ENCODE data around the gene PCSK5. TPM values are rescaled to one million over a fixed set of nuclear protein-coding genes. Genes with fewer than 3 reads are reported as not detected.

PCSK5 gene
- total RNA-seq, 1 experiment from 2014 or later: 0.17 TPM

DNA sequence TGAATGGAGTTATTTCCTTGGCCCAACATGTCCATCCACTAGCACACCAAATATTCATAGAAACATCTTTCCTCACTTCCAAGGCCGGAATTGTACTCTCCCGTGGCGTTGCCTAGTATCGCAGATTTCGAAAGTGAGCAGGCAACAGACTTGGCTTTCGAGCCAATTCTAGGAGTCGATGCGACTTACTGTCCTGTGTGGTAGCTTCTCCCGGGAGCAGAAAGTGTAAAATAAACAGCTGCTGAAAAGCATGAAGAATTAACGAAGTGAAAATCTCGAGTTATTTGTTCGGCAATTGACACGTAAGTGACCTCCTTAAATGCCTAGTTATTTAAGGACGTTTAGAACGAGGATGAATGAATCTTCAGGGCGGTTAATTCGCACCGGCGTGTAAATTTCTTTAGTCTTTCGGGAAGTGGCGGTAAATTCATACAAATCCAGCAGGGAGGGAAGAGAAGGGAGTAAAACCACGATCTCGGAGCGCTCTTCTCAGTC is 449 bp upstream of the PCSK5 start:
- DNase-seq (ENCODE audit: low spot score): peak; percentile 41
- TF ChIP-seq, protein P1, sequence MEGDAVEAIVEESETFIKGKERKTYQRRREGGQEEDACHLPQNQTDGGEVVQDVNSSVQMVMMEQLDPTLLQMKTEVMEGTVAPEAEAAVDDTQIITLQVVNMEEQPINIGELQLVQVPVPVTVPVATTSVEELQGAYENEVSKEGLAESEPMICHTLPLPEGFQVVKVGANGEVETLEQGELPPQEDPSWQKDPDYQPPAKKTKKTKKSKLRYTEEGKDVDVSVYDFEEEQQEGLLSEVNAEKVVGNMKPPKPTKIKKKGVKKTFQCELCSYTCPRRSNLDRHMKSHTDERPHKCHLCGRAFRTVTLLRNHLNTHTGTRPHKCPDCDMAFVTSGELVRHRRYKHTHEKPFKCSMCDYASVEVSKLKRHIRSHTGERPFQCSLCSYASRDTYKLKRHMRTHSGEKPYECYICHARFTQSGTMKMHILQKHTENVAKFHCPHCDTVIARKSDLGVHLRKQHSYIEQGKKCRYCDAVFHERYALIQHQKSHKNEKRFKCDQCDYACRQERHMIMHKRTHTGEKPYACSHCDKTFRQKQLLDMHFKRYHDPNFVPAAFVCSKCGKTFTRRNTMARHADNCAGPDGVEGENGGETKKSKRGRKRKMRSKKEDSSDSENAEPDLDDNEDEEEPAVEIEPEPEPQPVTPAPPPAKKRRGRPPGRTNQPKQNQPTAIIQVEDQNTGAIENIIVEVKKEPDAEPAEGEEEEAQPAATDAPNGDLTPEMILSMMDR (conservative IDR thresholded peaks at IDR 0.05; ENCODE audit: low read depth, low read length): no peak
- no peak for TF ChIP-seq EZH2 (IDR thresholded peaks at IDR 0.05; ENCODE audit: borderline replicate concordance, low read depth, low read length, poor library complexity, severe bottlenecking)
- no TSS peak for BruUV-seq (replicated peaks)
- Histone ChIP-seq H3K9me3 (ENCODE audit: low read depth, low read length, poor library complexity, severe bottlenecking) (no peaks in the 10 kb centered on the region), H3K27ac (ENCODE audit: low read depth, low read length, poor library complexity, severe bottlenecking) (no peak overlapping the region), H3K4me3 (ENCODE audit: low read depth, low read length, poor library complexity, severe bottlenecking) (peak overlapping the region; percentile 48), H3K4me1 (ENCODE audit: insufficient read depth, low read length, poor library complexity, severe bottlenecking) (no peaks in the 10 kb centered on the region), H3K36me3 (ENCODE audit: insufficient read depth, low read length, poor library complexity, severe bottlenecking) (no peaks in the 10 kb centered on the region), H3K27me3 (replicated peaks; ENCODE audit: insufficient read depth, low read depth, low read length, poor library complexity) (peaks cover 73% of the 10 kb centered on the region)
- ChIA-PET CTCF (no interaction called here), POLR2A (ENCODE audit: low non-redundant PET) (interaction anchor here (0.6 kb wide), 1 partner anchor 1515 kb away, joined by 3 read pairs; no protein-coding TSS in a partner anchor)
- intact Hi-C loops (cut with micrococcal nuclease; ENCODE audit: unreplicated experiment): loop anchor here (10.0 kb wide), 1 partner anchor 415 kb away; no protein-coding TSS in a partner anchor

DNA sequence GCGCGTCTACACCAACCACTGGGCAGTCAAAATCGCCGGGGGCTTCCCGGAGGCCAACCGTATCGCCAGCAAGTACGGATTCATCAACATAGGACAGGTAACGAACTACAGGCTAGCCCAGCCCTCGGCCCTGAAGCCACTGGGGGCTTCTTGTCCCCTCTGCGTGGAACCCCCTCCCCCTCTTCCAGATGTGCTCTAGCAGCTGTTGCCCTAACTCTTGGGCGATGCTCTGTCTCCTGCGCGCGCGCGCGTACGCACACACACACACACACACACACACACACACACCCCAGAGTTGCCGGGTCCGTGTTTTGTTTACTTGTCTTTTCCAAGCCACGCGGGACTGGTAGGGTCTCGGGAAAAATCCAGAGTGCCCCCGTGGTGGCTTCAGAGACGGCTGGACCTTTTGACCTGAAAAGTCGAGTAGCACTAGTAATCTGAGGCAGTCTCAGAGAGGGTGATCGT is 836 bp downstream of the PCSK5 start:
- no peak overlapping the region for H3K27ac ChIP-seq (ENCODE audit: low read depth, low read length, poor library complexity, severe bottlenecking)
- peak overlapping the region; percentile 48 for H3K4me3 ChIP-seq (ENCODE audit: low read depth, low read length, poor library complexity, severe bottlenecking)
- H3K36me3 ChIP-seq (ENCODE audit: insufficient read depth, low read length, poor library complexity, severe bottlenecking): no peaks in the 10 kb centered on the region
- no peaks in the 10 kb centered on the region for H3K4me1 ChIP-seq (ENCODE audit: insufficient read depth, low read length, poor library complexity, severe bottlenecking)
- peaks cover 85% of the 10 kb centered on the region for H3K27me3 ChIP-seq (replicated peaks; ENCODE audit: insufficient read depth, low read depth, low read length, poor library complexity)
- peak; percentile 45 for TF ChIP-seq EZH2 (IDR thresholded peaks at IDR 0.05; ENCODE audit: borderline replicate concordance, low read depth, low read length, poor library complexity, severe bottlenecking)
- TF ChIP-seq, protein P1 (conservative IDR thresholded peaks at IDR 0.05; ENCODE audit: low read depth, low read length): no peak
- peak; percentile 12 for DNase-seq (ENCODE audit: low spot score)
- intact Hi-C loops (cut with micrococcal nuclease; ENCODE audit: unreplicated experiment): loop anchor here (10.0 kb wide), 1 partner anchor 413 kb away; no protein-coding TSS in a partner anchor
- BruUV-seq (replicated peaks): no TSS peak
- H3K9me3 ChIP-seq (ENCODE audit: low read depth, low read length, poor library complexity, severe bottlenecking): no peaks in the 10 kb centered on the region
- CTCF ChIA-PET: no interaction called here
- POLR2A ChIA-PET (ENCODE audit: low non-redundant PET): interaction anchor here (0.6 kb wide), 1 partner anchor 704 kb away, joined by 4 read pairs; no protein-coding TSS in a partner anchor

DNA sequence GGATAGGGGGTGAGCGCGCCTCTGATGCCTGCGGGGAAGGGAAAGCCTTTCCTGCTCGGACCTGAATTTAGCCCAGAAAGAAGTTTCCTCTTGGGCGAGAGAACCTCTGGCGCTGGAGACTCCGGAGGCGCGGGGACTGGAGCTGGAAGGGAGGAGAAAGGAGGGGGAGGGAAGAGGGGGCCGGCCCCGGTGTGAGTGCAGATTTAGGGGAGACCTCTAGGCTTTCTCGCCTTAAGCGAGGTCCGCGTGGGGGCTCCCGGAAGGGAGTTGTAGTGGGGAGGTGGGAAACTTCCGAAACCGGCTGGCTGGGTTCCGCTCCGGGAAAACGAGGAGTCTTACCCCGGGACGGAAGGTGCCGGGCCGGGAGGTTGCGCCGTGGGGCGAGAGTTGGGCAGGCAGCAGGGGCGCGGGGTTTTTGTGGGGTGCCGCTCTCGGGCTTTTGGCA is 1.3 kb downstream of the PCSK5 start:
- no peaks in the 10 kb centered on the region for H3K36me3 ChIP-seq (ENCODE audit: insufficient read depth, low read length, poor library complexity, severe bottlenecking)
- H3K27me3 ChIP-seq (replicated peaks; ENCODE audit: insufficient read depth, low read depth, low read length, poor library complexity): peaks cover 90% of the 10 kb centered on the region
- DNase-seq (ENCODE audit: low spot score): no peak
- BruUV-seq (replicated peaks): no TSS peak
- intact Hi-C loops (cut with micrococcal nuclease; ENCODE audit: unreplicated experiment): loop anchor here (10.0 kb wide), 1 partner anchor 413 kb away; no protein-coding TSS in a partner anchor
- ChIA-PET POLR2A (ENCODE audit: low non-redundant PET) (no interaction called here), CTCF (no interaction called here)
- H3K4me1 ChIP-seq (ENCODE audit: insufficient read depth, low read length, poor library complexity, severe bottlenecking): no peaks in the 10 kb centered on the region
- peak overlapping the region; percentile 48 for H3K4me3 ChIP-seq (ENCODE audit: low read depth, low read length, poor library complexity, severe bottlenecking)
- TF ChIP-seq, protein P1 (conservative IDR thresholded peaks at IDR 0.05; ENCODE audit: low read depth, low read length): no peak
- TF ChIP-seq EZH2 (IDR thresholded peaks at IDR 0.05; ENCODE audit: borderline replicate concordance, low read depth, low read length, poor library complexity, severe bottlenecking): peak; percentile 51
- no peaks in the 10 kb centered on the region for H3K9me3 ChIP-seq (ENCODE audit: low read depth, low read length, poor library complexity, severe bottlenecking)
- H3K27ac ChIP-seq (ENCODE audit: low read depth, low read length, poor library complexity, severe bottlenecking): no peak overlapping the region

All from A673 (cell line).